ENCODE measurements around the gene DDX51.
"Not testable (repeated sequence)": the region's sequence is repeated elsewhere in the genome, so short reads cannot be mapped to it uniquely, and the experiment has no call there.

Gene DDX51

GRCh38 chr12:132140918-132141841 is 2.9 kb downstream of the DDX51 start:
- DNase-seq (ENCODE audit: low read depth in 2 of 2): no peak

GRCh38 chr12:132140501-132140900 is 3.6 kb downstream of the DDX51 start:
- no peak for DNase-seq (ENCODE audit: low read depth in 2 of 2)

- no peak for DNase-seq (ENCODE audit: low read depth in 2 of 2)
These were observed 4.2 kb downstream of the DDX51 start for GRCh38 chr12:132139912-132140311.

GRCh38 chr12:132138941-132139871 is 4.9 kb downstream of the DDX51 start:
- DNase-seq (ENCODE audit: low read depth in 2 of 2): no peak

- no peak for DNase-seq (ENCODE audit: low read depth in 2 of 2)
These were observed 6.5 kb downstream of the DDX51 start for GRCh38 chr12:132137483-132138125.

GRCh38 chr12:132136226-132136625 is 7.9 kb downstream of the DDX51 start:
- not testable (repeated sequence) for DNase-seq (ENCODE audit: low read depth in 2 of 2)

- not testable (repeated sequence) for DNase-seq (ENCODE audit: low read depth in 2 of 2)
These were observed 9.4 kb downstream of the DDX51 start for GRCh38 chr12:132134653-132135183.

- DNase-seq (ENCODE audit: low read depth in 2 of 2): no peak
These were observed 10.0 kb downstream of the DDX51 start for GRCh38 chr12:132133952-132134652.

- no peak for DNase-seq (ENCODE audit: low read depth in 2 of 2)
These were observed 11.3 kb downstream of the DDX51 start for GRCh38 chr12:132132609-132133430.

GRCh38 chr12:132131952-132132351 is 12.2 kb downstream of the DDX51 start:
- no peak for DNase-seq (ENCODE audit: low read depth in 2 of 2)

GRCh38 chr12:132131229-132131628 is 12.9 kb downstream of the DDX51 start:
- no peak for DNase-seq (ENCODE audit: low read depth in 2 of 2)

- no peak for DNase-seq (ENCODE audit: low read depth in 2 of 2)
These were observed 13.4 kb downstream of the DDX51 start for GRCh38 chr12:132130690-132131089.

- no peak for DNase-seq (ENCODE audit: low read depth in 2 of 2)
These were observed 15.1 kb downstream of the DDX51 start for GRCh38 chr12:132129007-132129406.

GRCh38 chr12:132127041-132127440 is 17.1 kb downstream of the DDX51 start:
- no peak for DNase-seq (ENCODE audit: low read depth in 2 of 2)

- no peak for DNase-seq (ENCODE audit: low read depth in 2 of 2)
These were observed 18.4 kb downstream of the DDX51 start for GRCh38 chr12:132125736-132126135.

- DNase-seq (ENCODE audit: low read depth in 2 of 2): no peak
These were observed 19.2 kb downstream of the DDX51 start for GRCh38 chr12:132124766-132125425.

- no peak for DNase-seq (ENCODE audit: low read depth in 2 of 2)
These were observed 20.0 kb downstream of the DDX51 start for GRCh38 chr12:132123970-132124765.

GRCh38 chr12:132121283-132121682 is 22.8 kb downstream of the DDX51 start:
- no peak for DNase-seq (ENCODE audit: low read depth in 2 of 2)

- no peak for DNase-seq (ENCODE audit: low read depth in 2 of 2)
These were observed 25.2 kb downstream of the DDX51 start for GRCh38 chr12:132118876-132119275.
